GM19455 (cell line): ENCODE measurements around the gene CCDC88C.

Experiments used
- ATAC-seq: cut with Tn5 transposase; IDR thresholded peaks from one replicate; pipeline ENCODE4 v1.9.1; 2021; ENCODE audit not compliant: unreplicated experiment

CCDC88C gene

GRCh38 chr14:91380610-91381371 is 36.8 kb downstream of the CCDC88C start:
- no peak for ATAC-seq

GRCh38 chr14:91380123-91380522 is 37.5 kb downstream of the CCDC88C start:
- ATAC-seq = no peak

GRCh38 chr14:91379579-91379932 is 38.1 kb downstream of the CCDC88C start:
- ATAC-seq = no peak

GRCh38 chr14:91378930-91379578 is 38.6 kb downstream of the CCDC88C start:
- no peak for ATAC-seq

GRCh38 chr14:91377700-91378652 is 39.6 kb downstream of the CCDC88C start:
- ATAC-seq = no peak

GRCh38 chr14:91376547-91377477 is 40.8 kb downstream of the CCDC88C start:
- ATAC-seq = no peak

- no peak for ATAC-seq
Measured at GRCh38 chr14:91375720-91376452, 41.7 kb downstream of the CCDC88C start.

- ATAC-seq = no peak
Measured at GRCh38 chr14:91374879-91375702, 42.5 kb downstream of the CCDC88C start.

- ATAC-seq = no peak
Measured at GRCh38 chr14:91374287-91374878, 43.2 kb downstream of the CCDC88C start.

- peak; percentile 65 for ATAC-seq
Measured at GRCh38 chr14:91373591-91374254, 43.9 kb downstream of the CCDC88C start.

GRCh38 chr14:91372671-91373495 is 44.7 kb downstream of the CCDC88C start:
- ATAC-seq = peak; percentile 30

- ATAC-seq = no peak
Measured at GRCh38 chr14:91371990-91372375, 45.6 kb downstream of the CCDC88C start.

GRCh38 chr14:91371011-91371989 is 46.3 kb downstream of the CCDC88C start:
- no peak for ATAC-seq

GRCh38 chr14:91369628-91370445 is 47.8 kb downstream of the CCDC88C start:
- no peak for ATAC-seq

- no peak for ATAC-seq
Measured at GRCh38 chr14:91368776-91369416, 48.7 kb downstream of the CCDC88C start.
